Activated naive CD8-positive, alpha-beta T cell treated with anti-CD3 and anti-CD28 coated beads, Interleukin-2, amount 10 ng/mL, durations not matched to agents 7 days and 5 days (primary cell): ENCODE results near the gene RARRES1. TPM values are rescaled to one million over a fixed set of nuclear protein-coding genes. Genes with fewer than 3 reads are reported as not detected.

ENCODE experiments used
- ATAC-seq: fragments of 150-1000 bp; cut with Tn5 transposase; one replicate; pipeline ENCODE4 v1.10.0; 2021; ENCODE audit warnings: low read depth, moderate library complexity
- POLR2A ChIA-PET: fragments of 350-600 bp; sonication (Branson Sonifier 250); formaldehyde crosslinking; loops from one replicate; lab custom pipeline; 2021; ENCODE audit warnings: antibody characterized with exemption; lab: Charles Lee
- DNase-seq: peaks from one replicate; pipeline ENCODE4 v3.0.0; 2021
- H3K27ac Mint-ChIP-seq: one replicate; pipeline ENCODE4 v1.8.0; 2022; ENCODE audit warnings: mild to moderate bottlenecking, mixed read lengths
- H3K27me3 Mint-ChIP-seq: one replicate; pipeline ENCODE4 v1.8.0; 2022; ENCODE audit warnings: mild to moderate bottlenecking, moderate library complexity, mixed read lengths
- H3K36me3 Mint-ChIP-seq: one replicate; pipeline ENCODE4 v1.8.0; 2021; ENCODE audit warnings: mild to moderate bottlenecking, mixed read lengths
- H3K4me1 Mint-ChIP-seq: one replicate; pipeline ENCODE4 v1.8.0; 2021; ENCODE audit warnings: mixed read lengths
- H3K4me3 Mint-ChIP-seq: one replicate; pipeline ENCODE4 v1.8.0; 2022; ENCODE audit warnings: mild to moderate bottlenecking, moderate library complexity, mixed read lengths
- H3K9me3 Mint-ChIP-seq: one replicate; pipeline ENCODE4 v1.8.0; 2021; ENCODE audit warnings: mixed read lengths
- total RNA-seq, 2 experiments: library from RNA; stranded (reverse); gene quantifications; one replicate each; pipeline ENCODE4 v1.2.3, GENCODE V29; 2021

The RARRES1 gene
- total RNA-seq, 2 experiments from 2014 or later = not detected

GRCh38 chr3:158750016-158750415 is 17.8 kb upstream of the RARRES1 start:
- no peaks in the 10 kb centered on the region for H3K27me3 Mint-ChIP-seq
- POLR2A ChIA-PET = no interaction called here
- no peak overlapping the region for H3K4me3 Mint-ChIP-seq
- peaks cover 3% of the 10 kb centered on the region for H3K36me3 Mint-ChIP-seq
- no peak for ATAC-seq
- H3K4me1 Mint-ChIP-seq = peaks cover 1% of the 10 kb centered on the region
- DNase-seq = no peak
- no peak overlapping the region for H3K27ac Mint-ChIP-seq
- no peaks in the 10 kb centered on the region for H3K9me3 Mint-ChIP-seq

- Mint-ChIP-seq H3K36me3 (peaks cover 3% of the 10 kb centered on the region), H3K4me3 (no peak overlapping the region), H3K4me1 (peaks cover 1% of the 10 kb centered on the region), H3K27me3 (no peaks in the 10 kb centered on the region), H3K27ac (no peak overlapping the region), H3K9me3 (no peaks in the 10 kb centered on the region)
- POLR2A ChIA-PET = no interaction called here
- no peak for DNase-seq
- ATAC-seq = no peak
Measured at GRCh38 chr3:158749526-158749925, 17.3 kb upstream of the RARRES1 start.

DNA sequence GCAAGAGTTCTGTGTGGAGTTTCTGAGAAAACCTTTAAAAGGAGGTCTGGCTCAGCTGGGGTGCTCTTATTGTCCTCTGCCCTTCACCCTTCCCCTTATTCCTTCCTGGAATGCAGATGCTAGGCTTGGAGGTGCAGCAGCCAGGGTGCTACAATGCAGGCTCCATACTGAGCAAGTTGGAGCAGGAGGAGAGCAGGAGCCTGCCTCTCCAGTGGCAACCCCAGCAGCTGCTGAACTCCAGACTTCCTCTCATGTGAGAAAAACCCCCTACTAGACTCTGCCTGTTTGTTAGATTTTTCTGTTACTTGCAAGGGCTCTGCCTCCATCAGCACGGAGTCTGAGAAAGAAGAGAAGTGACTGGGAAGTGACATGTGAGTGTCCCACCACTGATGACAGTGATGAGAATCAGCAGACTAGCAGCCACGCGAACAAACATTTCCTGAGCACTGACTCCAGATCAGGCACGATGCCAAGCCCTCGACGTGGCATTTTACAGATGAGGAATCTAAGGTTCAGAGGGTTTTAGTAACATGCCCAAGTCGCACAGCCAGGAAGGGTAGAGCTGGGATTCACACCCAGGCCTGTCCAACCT is 16.1 kb upstream of the RARRES1 start:
- H3K4me1 Mint-ChIP-seq = peaks cover 1% of the 10 kb centered on the region
- DNase-seq = no peak
- no peaks in the 10 kb centered on the region for H3K9me3 Mint-ChIP-seq
- peaks cover 6% of the 10 kb centered on the region for H3K36me3 Mint-ChIP-seq
- H3K27me3 Mint-ChIP-seq = no peaks in the 10 kb centered on the region
- no peak overlapping the region for H3K27ac Mint-ChIP-seq
- ATAC-seq = no peak
- no peak overlapping the region for H3K4me3 Mint-ChIP-seq
- POLR2A ChIA-PET = no interaction called here

DNA sequence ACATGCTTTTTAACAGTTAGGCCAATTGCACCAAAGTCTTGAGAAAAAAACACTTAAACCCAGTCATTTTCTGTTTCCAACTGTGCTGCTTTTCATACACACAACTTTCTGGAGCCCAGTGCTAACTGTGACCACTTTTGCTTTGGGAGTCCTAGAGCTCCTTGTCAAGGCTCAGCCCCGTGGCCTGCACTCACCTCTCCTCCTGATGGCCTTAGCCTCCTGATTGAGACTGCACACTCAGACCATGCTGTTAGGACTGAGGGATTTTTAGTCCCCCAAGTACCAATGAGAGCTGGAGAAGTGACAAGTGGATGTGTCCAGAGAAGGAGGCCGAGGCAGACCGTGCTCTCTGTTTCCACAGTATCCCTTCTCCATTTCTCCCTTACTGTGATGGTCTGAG is 15.2 kb upstream of the RARRES1 start:
- H3K27ac Mint-ChIP-seq = no peak overlapping the region
- H3K36me3 Mint-ChIP-seq = peaks cover 6% of the 10 kb centered on the region

DNA sequence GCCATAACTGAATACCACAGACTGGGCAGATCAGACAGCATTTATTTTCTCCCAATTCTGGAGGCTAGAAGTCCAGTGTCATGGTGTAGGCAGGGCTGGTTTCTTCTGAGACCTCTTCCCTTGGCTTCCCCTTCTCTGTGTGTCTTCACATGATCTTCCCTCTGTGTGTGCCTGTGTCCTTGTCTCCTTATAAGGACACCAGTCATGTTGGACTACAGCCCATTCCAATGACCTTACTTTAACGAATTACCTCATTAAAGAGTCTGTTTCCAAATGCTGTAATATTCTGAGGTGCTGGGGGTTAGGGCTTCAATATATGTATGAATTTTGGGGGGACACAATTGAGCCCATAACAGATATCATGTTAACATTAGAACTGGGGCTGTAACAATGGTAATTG is 13.3 kb upstream of the RARRES1 start:
- Mint-ChIP-seq H3K27ac (no peak overlapping the region), H3K4me3 (no peak overlapping the region)

More for the DNA sequence above, 15.2 kb upstream of the RARRES1 start:
- Mint-ChIP-seq H3K4me3 (no peak overlapping the region), H3K27me3 (no peaks in the 10 kb centered on the region), H3K9me3 (no peaks in the 10 kb centered on the region), H3K4me1 (peaks cover 4% of the 10 kb centered on the region)
- no peak for ATAC-seq
- DNase-seq = no peak
- POLR2A ChIA-PET = no interaction called here

DNA sequence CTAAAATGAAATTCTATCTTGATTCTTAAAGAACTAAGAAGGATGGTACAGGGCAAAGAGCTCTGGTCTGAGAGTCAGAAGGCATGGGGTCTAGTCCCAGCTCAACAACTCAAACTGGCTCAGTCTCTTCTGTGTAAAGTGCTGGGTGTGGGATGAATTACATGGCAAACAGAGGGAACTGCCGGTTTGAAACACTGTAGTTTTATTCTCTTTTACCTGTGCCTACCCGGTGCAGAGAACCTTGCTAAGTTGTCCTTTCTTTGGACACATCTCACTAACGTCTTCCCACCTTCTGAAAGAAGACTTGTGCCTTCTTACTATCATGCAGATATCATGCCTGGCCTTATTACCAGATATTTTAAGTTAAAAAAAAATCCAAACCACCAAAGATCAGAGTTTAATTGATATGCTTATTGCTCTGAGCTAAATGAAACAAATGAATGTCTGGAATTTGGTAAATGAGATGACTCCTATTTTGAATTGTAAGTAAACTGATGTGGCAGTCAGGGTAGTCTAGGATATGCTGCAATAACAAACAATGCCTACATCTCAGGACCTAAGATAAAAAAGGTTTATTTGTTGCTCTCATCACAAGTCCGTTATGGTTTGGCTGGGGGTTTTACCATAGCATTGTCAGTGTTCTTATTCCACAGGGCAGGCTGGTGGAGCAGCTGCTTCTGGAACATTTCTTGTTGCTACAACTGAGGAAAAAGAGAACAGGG is 12.5 kb upstream of the RARRES1 start:
- Mint-ChIP-seq H3K27me3 (no peaks in the 10 kb centered on the region), H3K4me3 (no peak overlapping the region), H3K9me3 (no peaks in the 10 kb centered on the region), H3K4me1 (peaks cover 10% of the 10 kb centered on the region), H3K36me3 (peaks cover 6% of the 10 kb centered on the region), H3K27ac (no peak overlapping the region)
- DNase-seq (no peak), ATAC-seq (no peak)
- POLR2A ChIA-PET = no interaction called here

More for the DNA sequence above, 13.3 kb upstream of the RARRES1 start:
- POLR2A ChIA-PET = no interaction called here
- Mint-ChIP-seq H3K4me1 (peaks cover 10% of the 10 kb centered on the region), H3K36me3 (peaks cover 6% of the 10 kb centered on the region), H3K27me3 (no peaks in the 10 kb centered on the region), H3K9me3 (no peaks in the 10 kb centered on the region)
- DNase-seq = no peak
- ATAC-seq = no peak

- no peaks in the 10 kb centered on the region for H3K27me3 Mint-ChIP-seq
- H3K4me3 Mint-ChIP-seq = no peak overlapping the region
- H3K4me1 Mint-ChIP-seq = peaks cover 10% of the 10 kb centered on the region
- H3K9me3 Mint-ChIP-seq = no peaks in the 10 kb centered on the region
- POLR2A ChIA-PET = no interaction called here
- DNase-seq (no peak), ATAC-seq (no peak)
- H3K36me3 Mint-ChIP-seq = peaks cover 6% of the 10 kb centered on the region
- no peak overlapping the region for H3K27ac Mint-ChIP-seq
Measured at GRCh38 chr3:158743664-158744566, 11.7 kb upstream of the RARRES1 start.

DNA sequence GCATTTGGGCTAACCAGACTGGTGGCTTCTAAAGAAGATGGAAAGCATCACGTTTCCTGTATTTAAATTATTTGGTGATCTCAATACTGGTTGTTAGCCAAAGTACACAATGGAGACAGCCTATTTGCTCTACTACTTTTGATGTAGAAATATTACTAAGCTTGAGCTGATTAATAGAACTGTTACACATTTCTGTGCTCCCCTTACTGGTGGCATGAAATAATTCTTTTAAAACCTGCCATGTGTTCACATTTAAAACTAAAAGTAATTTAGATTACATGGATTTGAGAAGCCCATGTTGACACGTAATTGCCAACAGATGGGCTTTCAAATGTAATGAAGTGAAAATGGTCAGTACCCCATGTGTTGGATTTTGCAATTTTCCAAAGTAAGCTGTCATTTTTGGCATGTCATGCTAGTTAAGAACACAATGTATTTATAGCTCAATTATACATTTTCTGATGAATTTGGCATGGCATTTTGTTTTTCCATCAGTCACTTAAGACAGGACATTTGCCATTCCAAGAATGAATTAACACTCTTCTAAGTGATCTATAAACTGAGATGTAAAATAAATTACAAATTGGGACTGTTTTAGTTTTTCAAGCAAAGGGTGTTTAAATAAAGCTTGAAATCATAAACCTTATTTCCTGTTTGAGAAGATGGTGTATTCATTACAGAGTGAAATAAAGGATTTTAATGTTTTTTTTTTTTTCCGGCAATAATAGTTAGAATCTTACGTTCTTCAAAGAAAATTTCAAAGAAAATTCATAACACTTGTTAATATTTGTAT is 10.8 kb upstream of the RARRES1 start:
- POLR2A ChIA-PET = no interaction called here
- no peak overlapping the region for H3K27ac Mint-ChIP-seq

GRCh38 chr3:158739661-158740060 is 7.4 kb upstream of the RARRES1 start:
- POLR2A ChIA-PET = no interaction called here
- H3K9me3 Mint-ChIP-seq = peaks cover 1% of the 10 kb centered on the region

More for the DNA sequence above, 10.8 kb upstream of the RARRES1 start:
- no peaks in the 10 kb centered on the region for H3K27me3 Mint-ChIP-seq
- H3K4me1 Mint-ChIP-seq = peaks cover 9% of the 10 kb centered on the region
- ATAC-seq = no peak
- peaks cover 6% of the 10 kb centered on the region for H3K36me3 Mint-ChIP-seq
- H3K9me3 Mint-ChIP-seq = no peaks in the 10 kb centered on the region
- no peak for DNase-seq
- no peak overlapping the region for H3K4me3 Mint-ChIP-seq

GRCh38 chr3:158739078-158739477 is 6.8 kb upstream of the RARRES1 start:
- DNase-seq (no peak), ATAC-seq (no peak)
- POLR2A ChIA-PET = no interaction called here
- Mint-ChIP-seq H3K9me3 (peaks cover 1% of the 10 kb centered on the region), H3K27ac (no peak overlapping the region), H3K36me3 (peaks cover 5% of the 10 kb centered on the region), H3K4me1 (peaks cover 9% of the 10 kb centered on the region), H3K27me3 (no peaks in the 10 kb centered on the region), H3K4me3 (no peak overlapping the region)

More at GRCh38 chr3:158739661-158740060, 7.4 kb upstream of the RARRES1 start:
- Mint-ChIP-seq H3K36me3 (peaks cover 5% of the 10 kb centered on the region), H3K27ac (no peak overlapping the region), H3K27me3 (no peaks in the 10 kb centered on the region), H3K4me3 (no peak overlapping the region), H3K4me1 (peaks cover 9% of the 10 kb centered on the region)
- ATAC-seq (no peak), DNase-seq (no peak)

DNA sequence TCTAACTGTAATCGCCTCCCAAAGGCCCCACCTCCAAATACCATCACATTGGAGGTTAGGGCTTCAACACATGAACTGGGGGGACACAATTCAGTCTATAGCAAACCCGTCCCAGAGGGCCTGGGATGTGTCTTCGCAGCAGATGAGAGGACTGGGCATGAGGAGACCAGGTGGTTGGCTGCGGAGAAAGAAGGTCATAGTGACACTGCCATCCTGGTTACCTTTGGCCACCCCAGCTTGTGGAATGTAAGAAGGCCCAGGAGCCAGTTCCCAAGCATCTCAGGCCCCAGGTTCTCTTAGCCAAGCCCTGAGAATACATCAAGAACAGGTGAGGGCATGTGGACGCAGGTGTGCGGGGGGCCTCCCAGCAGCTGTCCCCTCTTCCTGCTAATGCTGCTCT is 6.4 kb upstream of the RARRES1 start:
- POLR2A ChIA-PET = no interaction called here

DNA sequence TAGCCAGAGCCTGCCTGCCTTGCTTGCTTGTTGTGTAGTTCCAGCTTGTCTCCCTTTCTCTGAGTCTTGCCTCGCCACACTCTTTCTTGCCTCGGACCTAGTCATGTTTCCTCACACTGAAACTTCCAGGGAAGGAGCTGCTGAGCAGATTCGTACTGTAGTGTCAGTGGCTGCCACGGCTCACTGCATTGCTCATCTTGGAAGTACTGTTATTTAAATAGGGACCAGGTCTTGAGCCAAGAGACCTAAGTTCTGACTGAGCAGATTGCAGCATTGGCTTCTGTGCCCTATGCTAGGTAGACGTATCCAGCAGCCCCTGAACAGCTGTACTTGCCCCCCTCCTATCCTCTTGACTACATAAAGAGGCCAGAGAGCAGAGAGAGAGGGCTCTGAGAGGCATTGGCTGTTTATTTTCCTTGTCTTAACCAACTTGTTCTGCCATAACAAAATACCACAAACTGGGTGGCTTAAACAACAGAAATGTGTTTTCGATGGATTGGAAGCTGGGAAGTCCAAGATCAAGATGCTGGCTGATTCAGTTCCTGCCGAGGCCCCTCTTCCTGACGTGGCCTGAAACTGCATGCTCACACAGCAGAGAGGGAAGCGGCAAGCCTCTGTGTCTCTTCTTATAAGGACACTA is 5.8 kb upstream of the RARRES1 start:
- peaks cover 5% of the 10 kb centered on the region for H3K27me3 Mint-ChIP-seq
- no peak overlapping the region for H3K27ac Mint-ChIP-seq
- H3K36me3 Mint-ChIP-seq = peaks cover 2% of the 10 kb centered on the region
- peaks cover 1% of the 10 kb centered on the region for H3K9me3 Mint-ChIP-seq
- DNase-seq (no peak), ATAC-seq (no peak)
- H3K4me3 Mint-ChIP-seq = no peak overlapping the region
- peaks cover 9% of the 10 kb centered on the region for H3K4me1 Mint-ChIP-seq
- POLR2A ChIA-PET = no interaction called here

More for the DNA sequence above, 6.4 kb upstream of the RARRES1 start:
- DNase-seq (no peak), ATAC-seq (no peak)
- Mint-ChIP-seq H3K27me3 (peaks cover 4% of the 10 kb centered on the region), H3K4me3 (no peak overlapping the region), H3K4me1 (peaks cover 9% of the 10 kb centered on the region), H3K36me3 (peaks cover 2% of the 10 kb centered on the region), H3K27ac (no peak overlapping the region), H3K9me3 (peaks cover 1% of the 10 kb centered on the region)
